Large intestine (tissue), 3 donors: Measurements from ENCODE around the gene GCNT1. TPM values are rescaled to one million over a fixed set of nuclear protein-coding genes. Genes with fewer than 3 reads are reported as not detected.

Experiments used
- DNase-seq, 2 donors: peaks; one replicate each; pipeline versions ENCODE4 v3.0.0 to v3.0.0-alpha.2; 2013
- H3K27ac ChIP-seq: one replicate; pipeline ENCODE4 v1.5.1; 2013; ENCODE audit warnings: low read length
- H3K27me3 ChIP-seq: 2 replicates; pipeline ENCODE4 v1.6.1; 2013; ENCODE audit warnings: low read length; ENCODE audit not compliant: control insufficient read depth, insufficient read depth
- H3K36me3 ChIP-seq: 2 replicates; pipeline ENCODE4 v1.6.1; 2013; ENCODE audit warnings: low read length; ENCODE audit not compliant: control insufficient read depth, insufficient read depth
- H3K4me1 ChIP-seq: one replicate; pipeline ENCODE4 v1.6.1; 2013; ENCODE audit warnings: low read length; ENCODE audit not compliant: control insufficient read depth, insufficient read depth
- H3K4me3 ChIP-seq: one replicate; pipeline ENCODE4 v1.5.1; 2013; ENCODE audit warnings: low read length
- H3K9me3 ChIP-seq: one replicate; pipeline ENCODE4 v1.6.1; 2013; ENCODE audit warnings: mild to moderate bottlenecking, low read depth, low read length, moderate library complexity; ENCODE audit not compliant: control insufficient read depth
- WGBS: methylation state at CpG from one replicate; pipeline ENCODE4 v1.1.5; 2013; ENCODE audit warnings: low lambda C conversion rate; ENCODE audit not compliant: insufficient coverage; 5-methylcytosine and 5-hydroxymethylcytosine counted together
- polyA plus RNA-seq: library from polyadenylated mRNA; unstranded; fragments of 120-200 nt; gene quantifications from one replicate; pipeline ENCODE4 v1.2.1, GENCODE V29; 2013

Gene GCNT1
- polyA plus RNA-seq, 1 donor = 108 TPM

DNA sequence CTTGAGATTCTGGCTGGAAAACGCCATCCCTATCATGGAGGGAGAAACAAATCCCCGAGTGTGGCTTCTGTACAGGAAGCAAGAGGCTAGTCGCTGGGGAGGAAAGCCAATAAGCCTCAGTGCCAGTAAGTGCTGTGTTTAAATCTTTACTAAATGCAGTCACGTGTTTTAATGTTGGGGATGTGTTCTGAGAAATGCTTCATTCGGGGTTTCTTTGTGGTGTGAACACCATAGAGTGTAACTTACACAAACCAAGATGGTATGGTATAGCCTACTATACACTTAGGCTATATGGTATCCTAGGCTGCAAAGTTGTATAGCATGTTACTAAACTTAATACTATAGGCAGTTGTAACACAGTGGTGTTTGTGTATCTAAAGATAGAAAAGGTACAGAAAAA, 94.7 kb downstream of the GCNT1 start:
- no CpG with 5 or more reads among the region's 5 CpGs for WGBS
- H3K4me1 ChIP-seq = peaks cover 11% of the 10 kb centered on the region
- no peaks in the 10 kb centered on the region for H3K36me3 ChIP-seq
- H3K4me3 ChIP-seq = no peak overlapping the region
- no peaks in the 10 kb centered on the region for H3K9me3 ChIP-seq
- DNase-seq = no peak
- no peaks in the 10 kb centered on the region for H3K27me3 ChIP-seq
- no peak overlapping the region for H3K27ac ChIP-seq

Other genes with a start within 250 kb of the GCNT1 start
- 58.8 TPM for gene RFK, start 64.8 kb upstream of the GCNT1 start, polyA plus RNA-seq